Measurements from ENCODE around the gene ZNF837. TPM values are rescaled to one million over a fixed set of nuclear protein-coding genes. Genes with fewer than 3 reads are reported as not detected.

ZNF837 gene
- polyA plus RNA-seq, 1 donor (not counting 4 experiments of a cell fraction or from before 2014, with no cell fraction given), result 0.29 TPM

GRCh38 chr19:58392945-58393724 lies 12.3 kb upstream of the ZNF837 start:
- Histone ChIP-seq H4K20me1 (ENCODE audit: control insufficient read depth, extremely low read depth, insufficient read depth, low read length) (peaks cover 44% of the 10 kb centered on the region), H3K4me3 (ENCODE audit: control insufficient read depth in 2 of 3, extremely low read depth in 1 of 3, insufficient read depth in 2 of 3, low read depth in 1 of 3, low read length in 3 of 3) (no peak overlapping the region), H3K27me3 (ENCODE audit: control insufficient read depth, extremely low read depth, insufficient read depth, low read length) (no peaks in the 10 kb centered on the region), H3K9ac (ENCODE audit: control insufficient read depth, extremely low read depth, insufficient read depth, low read length) (no peak overlapping the region), H3K9me3 (ENCODE audit: control insufficient read depth, low read depth, low read length) (no peaks in the 10 kb centered on the region), H3K36me3 (ENCODE audit: control insufficient read depth in 2 of 2, extremely low read depth in 1 of 2, insufficient read depth in 2 of 2, low read length in 2 of 2) (peaks cover 24 to 40% of the 10 kb centered on the region in 2 experiments), H2AFZ (ENCODE audit: control insufficient read depth, low read length) (no peak overlapping the region), H3K4me1 (ENCODE audit: control insufficient read depth, extremely low read depth, insufficient read depth, low read length) (peaks cover 43% of the 10 kb centered on the region), H3K27ac (ENCODE audit: control insufficient read depth, insufficient read depth, low read length) (no peak overlapping the region), H3K4me2 (ENCODE audit: control insufficient read depth, extremely low read depth, insufficient read depth, low read depth, low read length) (no peak overlapping the region), H3K9me1 (ENCODE audit: control insufficient read depth, extremely low read depth, insufficient read depth, low read length) (peaks cover 5% of the 10 kb centered on the region), H3K79me2 (ENCODE audit: control insufficient read depth, insufficient read depth, low read length) (peaks cover 46% of the 10 kb centered on the region)
- FAIRE-seq (no peak), DNase-seq (ENCODE audit: low read depth, low spot score) (no peak)
- TF ChIP-seq EZH2 (IDR thresholded peaks at IDR 0.05; ENCODE audit: low read length), result no peak
- TF ChIP-seq, protein P1, sequence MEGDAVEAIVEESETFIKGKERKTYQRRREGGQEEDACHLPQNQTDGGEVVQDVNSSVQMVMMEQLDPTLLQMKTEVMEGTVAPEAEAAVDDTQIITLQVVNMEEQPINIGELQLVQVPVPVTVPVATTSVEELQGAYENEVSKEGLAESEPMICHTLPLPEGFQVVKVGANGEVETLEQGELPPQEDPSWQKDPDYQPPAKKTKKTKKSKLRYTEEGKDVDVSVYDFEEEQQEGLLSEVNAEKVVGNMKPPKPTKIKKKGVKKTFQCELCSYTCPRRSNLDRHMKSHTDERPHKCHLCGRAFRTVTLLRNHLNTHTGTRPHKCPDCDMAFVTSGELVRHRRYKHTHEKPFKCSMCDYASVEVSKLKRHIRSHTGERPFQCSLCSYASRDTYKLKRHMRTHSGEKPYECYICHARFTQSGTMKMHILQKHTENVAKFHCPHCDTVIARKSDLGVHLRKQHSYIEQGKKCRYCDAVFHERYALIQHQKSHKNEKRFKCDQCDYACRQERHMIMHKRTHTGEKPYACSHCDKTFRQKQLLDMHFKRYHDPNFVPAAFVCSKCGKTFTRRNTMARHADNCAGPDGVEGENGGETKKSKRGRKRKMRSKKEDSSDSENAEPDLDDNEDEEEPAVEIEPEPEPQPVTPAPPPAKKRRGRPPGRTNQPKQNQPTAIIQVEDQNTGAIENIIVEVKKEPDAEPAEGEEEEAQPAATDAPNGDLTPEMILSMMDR (optimal IDR thresholded peaks at IDR 0.05 in 1 of 3, IDR thresholded peaks at IDR 0.05 in 1 of 3, conservative IDR thresholded peaks at IDR 0.05 in 1 of 3; ENCODE audit: extremely low read depth in 1 of 3, insufficient read depth in 2 of 3, low read length in 3 of 3), result no peak
- dilution Hi-C loops (cut with MboI; ENCODE audit: extremely low pct_ligation_motif_present, low sequenced_read_pairs), result no loop called here

DNA sequence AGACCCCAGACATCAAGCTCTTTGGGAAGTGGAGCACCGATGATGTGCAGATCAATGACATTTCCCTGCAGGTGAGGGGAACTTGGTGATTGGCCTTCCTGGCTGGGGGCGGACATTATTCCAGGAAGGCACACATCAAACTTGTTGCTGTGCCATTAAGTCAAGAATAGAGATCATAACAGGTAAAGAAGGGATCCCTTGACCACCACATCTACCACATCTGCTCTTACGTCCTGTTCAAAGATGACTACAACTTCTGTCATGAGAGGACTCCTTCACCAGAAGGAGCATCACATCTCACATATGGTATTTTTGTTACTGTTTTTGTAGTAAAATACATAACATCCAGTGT lies 7.3 kb upstream of the ZNF837 start:
- H3K9me3 ChIP-seq (ENCODE audit: control insufficient read depth, low read depth, low read length), result no peaks in the 10 kb centered on the region
- H3K4me2 ChIP-seq (ENCODE audit: control insufficient read depth, extremely low read depth, insufficient read depth, low read depth, low read length), result peak overlapping the region; percentile 95
- H3K79me2 ChIP-seq (ENCODE audit: control insufficient read depth, insufficient read depth, low read length), result peaks cover 62% of the 10 kb centered on the region
- TF ChIP-seq, protein P1 (optimal IDR thresholded peaks at IDR 0.05 in 1 of 3, IDR thresholded peaks at IDR 0.05 in 1 of 3, conservative IDR thresholded peaks at IDR 0.05 in 1 of 3; ENCODE audit: extremely low read depth in 1 of 3, insufficient read depth in 2 of 3, low read length in 3 of 3), result no peak
- no peak for TF ChIP-seq EZH2 (IDR thresholded peaks at IDR 0.05; ENCODE audit: low read length)
- FAIRE-seq (no peak), DNase-seq (ENCODE audit: low read depth, low spot score) (no peak)
- dilution Hi-C loops (cut with MboI; ENCODE audit: extremely low pct_ligation_motif_present, low sequenced_read_pairs), result no loop called here
- peak overlapping the region; percentile 99 for H3K9ac ChIP-seq (ENCODE audit: control insufficient read depth, extremely low read depth, insufficient read depth, low read length)
- H4K20me1 ChIP-seq (ENCODE audit: control insufficient read depth, extremely low read depth, insufficient read depth, low read length), result peaks cover 24% of the 10 kb centered on the region
- H3K4me3 ChIP-seq (ENCODE audit: control insufficient read depth in 2 of 3, extremely low read depth in 1 of 3, insufficient read depth in 2 of 3, low read depth in 1 of 3, low read length in 3 of 3), result peak overlapping the region; percentile 77 to 91 (median 89)
- H3K27ac ChIP-seq (ENCODE audit: control insufficient read depth, insufficient read depth, low read length), result peak overlapping the region; percentile 98
- no peaks in the 10 kb centered on the region for H3K27me3 ChIP-seq (ENCODE audit: control insufficient read depth, extremely low read depth, insufficient read depth, low read length)
- H3K36me3 ChIP-seq (ENCODE audit: control insufficient read depth in 2 of 2, extremely low read depth in 1 of 2, insufficient read depth in 2 of 2, low read length in 2 of 2), result peaks cover 13 to 32% of the 10 kb centered on the region in 2 experiments
- peaks cover 34% of the 10 kb centered on the region for H3K4me1 ChIP-seq (ENCODE audit: control insufficient read depth, extremely low read depth, insufficient read depth, low read length)
- H2AFZ ChIP-seq (ENCODE audit: control insufficient read depth, low read length), result no peak overlapping the region
- H3K9me1 ChIP-seq (ENCODE audit: control insufficient read depth, extremely low read depth, insufficient read depth, low read length), result no peaks in the 10 kb centered on the region
